ENCODE results near the gene TAF7.
"Not testable (repeated sequence)": the region's sequence is repeated elsewhere in the genome, so short reads cannot be mapped to it uniquely, and the experiment has no call there.

TAF7 gene

GRCh38 chr5:141338538-141339306 lies 18.1 kb upstream of the TAF7 start, which contains the start of gene PCDHGA2:
PCDHGA2 (plus strand) TSS chr5:141338760.
- DNase-seq: no peak

- not testable (repeated sequence) for DNase-seq
These were observed 12.0 kb upstream of the TAF7 start for GRCh38 chr5:141332571-141332970.

GRCh38 chr5:141330299-141331080 lies 9.9 kb upstream of the TAF7 start, which contains the start of gene PCDHGA1:
PCDHGA1 (plus strand) TSS chr5:141330514.
- no peak for DNase-seq

- DNase-seq: no peak
These were observed 7.6 kb upstream of the TAF7 start for GRCh38 chr5:141328231-141328630.

GRCh38 chr5:141326088-141326854 lies 5.7 kb upstream of the TAF7 start:
- peak; percentile 30 for DNase-seq

GRCh38 chr5:141322261-141322660 lies 1.7 kb upstream of the TAF7 start:
- no peak for DNase-seq

- no peak for DNase-seq
These were observed 885 bp downstream of the TAF7 start for GRCh38 chr5:141319699-141320098.

- no peak for DNase-seq
These were observed 1.4 kb downstream of the TAF7 start for GRCh38 chr5:141319202-141319601.

GRCh38 chr5:141316963-141317362 lies 3.6 kb downstream of the TAF7 start:
- not testable (repeated sequence) for DNase-seq

- no peak for DNase-seq
These were observed 6.9 kb downstream of the TAF7 start for GRCh38 chr5:141313711-141314110.

GRCh38 chr5:141306630-141307029 lies 14.0 kb downstream of the TAF7 start:
- no peak for DNase-seq

- no peak for DNase-seq
These were observed 16.8 kb downstream of the TAF7 start, which contains the start of gene SLC25A2 for GRCh38 chr5:141303756-141304155. SLC25A2 (minus strand) TSS chr5:141304049; CDS start chr5:141303865, 184 bp downstream.

GRCh38 chr5:141298376-141298775 lies 22.2 kb downstream of the TAF7 start:
- no peak for DNase-seq

GRCh38 chr5:141272906-141273305 lies 47.7 kb downstream of the TAF7 start:
- no peak for DNase-seq

- DNase-seq: no peak
These were observed 51.4 kb downstream of the TAF7 start for GRCh38 chr5:141269195-141269594.
